Measurements from ENCODE around the gene GPHN.

Gene GPHN

GRCh38 chr14:66507722-66508546, at the start of gene GPHN:
Gene GPHN (plus strand): TSS chr14:66508147.
- peak; percentile 78 for DNase-seq

- DNase-seq: no peak
Observed at GRCh38 chr14:66459603-66460002, 48.3 kb upstream of the GPHN start.

- DNase-seq: no peak
Observed at GRCh38 chr14:66464261-66464660, 43.7 kb upstream of the GPHN start.

GRCh38 chr14:66468778-66469367, 39.1 kb upstream of the GPHN start:
- DNase-seq: no peak

- DNase-seq: no peak
Observed at GRCh38 chr14:66471584-66471983, 36.4 kb upstream of the GPHN start.

GRCh38 chr14:66472251-66472650, 35.7 kb upstream of the GPHN start:
- DNase-seq: no peak

- DNase-seq: no peak
Observed at GRCh38 chr14:66473223-66473622, 34.7 kb upstream of the GPHN start.

- no peak for DNase-seq
Observed at GRCh38 chr14:66476964-66477363, 31.0 kb upstream of the GPHN start.

- DNase-seq: no peak
Observed at GRCh38 chr14:66477567-66477966, 30.4 kb upstream of the GPHN start.

GRCh38 chr14:66482873-66483272, 25.1 kb upstream of the GPHN start:
- DNase-seq: no peak

GRCh38 chr14:66483322-66483721, 24.6 kb upstream of the GPHN start:
- no peak for DNase-seq

- no peak for DNase-seq
Observed at GRCh38 chr14:66485029-66485428, 22.9 kb upstream of the GPHN start.

- DNase-seq: no peak
Observed at GRCh38 chr14:66485910-66486421, 22.0 kb upstream of the GPHN start, which contains the start of gene CCDC196. Gene CCDC196 (plus strand): TSS chr14:66486371. CDS start chr14:66486503, 132 bp downstream.

GRCh38 chr14:66487164-66487563, 20.8 kb upstream of the GPHN start:
- DNase-seq: no peak

GRCh38 chr14:66490143-66491111, 17.5 kb upstream of the GPHN start:
- no peak for DNase-seq

GRCh38 chr14:66493750-66494149, 14.2 kb upstream of the GPHN start:
- no peak for DNase-seq

- peak; percentile 19 for DNase-seq
Observed at GRCh38 chr14:66495218-66496098, 12.5 kb upstream of the GPHN start.

GRCh38 chr14:66496188-66496807, 11.6 kb upstream of the GPHN start:
- no peak for DNase-seq

- no peak for DNase-seq
Observed at GRCh38 chr14:66496911-66497310, 11.0 kb upstream of the GPHN start.

- no peak for DNase-seq
Observed at GRCh38 chr14:66498311-66498710, 9.6 kb upstream of the GPHN start.

GRCh38 chr14:66501592-66501991, 6.4 kb upstream of the GPHN start:
- no peak for DNase-seq

Measured in activated gamma-delta T cell treated with Interleukin-2 at 50 U/mL for 16 hours (primary cell).